HG03520 (cell line): ENCODE results near the gene ZNF213.
A peak's percentile ranks its signal among the peaks of the same experiment; 100 is the strongest.

Experiments used
- ATAC-seq: cut with Tn5 transposase; IDR thresholded peaks from one replicate; pipeline ENCODE4 v1.9.1; 2021; ENCODE audit warnings: mild to moderate bottlenecking, moderate library complexity; ENCODE audit not compliant: unreplicated experiment

The ZNF213 gene

GRCh38 chr16:3134338-3135125 lies at the start of gene ZNF213:
Gene ZNF213 (plus strand): TSS chr16:3135029. CDS start chr16:3137281, 2,252 bp downstream.
- ATAC-seq, result peak; percentile 85

- no peak for ATAC-seq
Measured at GRCh38 chr16:3085868-3086595, 48.8 kb upstream of the ZNF213 start.

GRCh38 chr16:3086596-3087242 lies 48.1 kb upstream of the ZNF213 start:
- no peak for ATAC-seq

- ATAC-seq, result no peak
Measured at GRCh38 chr16:3087243-3088235, 47.3 kb upstream of the ZNF213 start.

GRCh38 chr16:3088450-3088849 lies 46.4 kb upstream of the ZNF213 start:
- no peak for ATAC-seq

GRCh38 chr16:3088925-3089716 lies 45.7 kb upstream of the ZNF213 start:
- no peak for ATAC-seq

GRCh38 chr16:3089717-3090592 lies 44.9 kb upstream of the ZNF213 start:
- no peak for ATAC-seq

- no peak for ATAC-seq
Measured at GRCh38 chr16:3091551-3091950, 43.3 kb upstream of the ZNF213 start.

- ATAC-seq, result no peak
Measured at GRCh38 chr16:3092501-3092941, 42.3 kb upstream of the ZNF213 start.

- no peak for ATAC-seq
Measured at GRCh38 chr16:3094289-3095027, 40.4 kb upstream of the ZNF213 start.

- ATAC-seq, result peak; percentile 55
Measured at GRCh38 chr16:3095869-3096268, 39.0 kb upstream of the ZNF213 start.

- ATAC-seq, result no peak
Measured at GRCh38 chr16:3096362-3096761, 38.5 kb upstream of the ZNF213 start.

- ATAC-seq, result no peak
Measured at GRCh38 chr16:3097266-3097665, 37.6 kb upstream of the ZNF213 start.

- ATAC-seq, result no peak
Measured at GRCh38 chr16:3098459-3099394, 36.1 kb upstream of the ZNF213 start, which contains the start of gene ZSCAN10. Gene ZSCAN10 (minus strand): TSS chr16:3099294. CDS start chr16:3092937, 6,357 bp downstream.

GRCh38 chr16:3099395-3099731 lies 35.5 kb upstream of the ZNF213 start:
- ATAC-seq, result no peak

- ATAC-seq, result peak; percentile 54
Measured at GRCh38 chr16:3099732-3100499, 34.9 kb upstream of the ZNF213 start.
